OCI-LY7 (cell line): Measurements from ENCODE around the gene IRX1.

ENCODE experiments used
- EZH2phosphoT487 ChIP-seq: fragments of 200-600 bp; sonication (generic); IDR thresholded peaks from 2 replicates; pipeline ENCODE4 v1.6.1; 2018; ENCODE audit warnings: low read depth, borderline replicate concordance, mild to moderate bottlenecking, mixed run types, antibody characterized with exemption, low read length, moderate library complexity, mixed read lengths
- TF ChIP-seq, protein P1 (sequence below): fragments of 200-600 bp; sonication (generic); conservative IDR thresholded peaks from 2 replicates; pipeline ENCODE4 v1.5.1; 2014; ENCODE audit warnings: mild to moderate bottlenecking, antibody characterized with exemption, low read length, moderate library complexity, mixed read lengths

- TF ChIP-seq, protein P1, sequence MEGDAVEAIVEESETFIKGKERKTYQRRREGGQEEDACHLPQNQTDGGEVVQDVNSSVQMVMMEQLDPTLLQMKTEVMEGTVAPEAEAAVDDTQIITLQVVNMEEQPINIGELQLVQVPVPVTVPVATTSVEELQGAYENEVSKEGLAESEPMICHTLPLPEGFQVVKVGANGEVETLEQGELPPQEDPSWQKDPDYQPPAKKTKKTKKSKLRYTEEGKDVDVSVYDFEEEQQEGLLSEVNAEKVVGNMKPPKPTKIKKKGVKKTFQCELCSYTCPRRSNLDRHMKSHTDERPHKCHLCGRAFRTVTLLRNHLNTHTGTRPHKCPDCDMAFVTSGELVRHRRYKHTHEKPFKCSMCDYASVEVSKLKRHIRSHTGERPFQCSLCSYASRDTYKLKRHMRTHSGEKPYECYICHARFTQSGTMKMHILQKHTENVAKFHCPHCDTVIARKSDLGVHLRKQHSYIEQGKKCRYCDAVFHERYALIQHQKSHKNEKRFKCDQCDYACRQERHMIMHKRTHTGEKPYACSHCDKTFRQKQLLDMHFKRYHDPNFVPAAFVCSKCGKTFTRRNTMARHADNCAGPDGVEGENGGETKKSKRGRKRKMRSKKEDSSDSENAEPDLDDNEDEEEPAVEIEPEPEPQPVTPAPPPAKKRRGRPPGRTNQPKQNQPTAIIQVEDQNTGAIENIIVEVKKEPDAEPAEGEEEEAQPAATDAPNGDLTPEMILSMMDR = no peak
- no peak for TF ChIP-seq EZH2phosphoT487
Observed at GRCh38 chr5:3609120-3609681, 13.6 kb downstream of the IRX1 start.
